Measurements from ENCODE around the gene SENP7. TPM values are rescaled to one million over a fixed set of nuclear protein-coding genes. Genes with fewer than 3 reads are reported as not detected.

The SENP7 gene
- total and polyA plus RNA-seq, 2 donors from 2014 or later = 5.4 to 28.7 TPM

- H3K9me3 ChIP-seq (ENCODE audit: control insufficient read depth in 2 of 3, insufficient read depth in 1 of 3, low read length in 3 of 3) = peaks cover 0 to 3% (median 0%) of the 10 kb centered on the region in 3 donors
- H3K36me3 ChIP-seq (ENCODE audit: control insufficient read depth in 2 of 3, insufficient read depth in 3 of 3, low read length in 3 of 3) = no peaks in the 10 kb centered on the region
- H3K4me1 ChIP-seq (ENCODE audit: control insufficient read depth in 2 of 3, insufficient read depth in 2 of 3, low read depth in 1 of 3, low read length in 3 of 3) = no peaks in the 10 kb centered on the region
- FAIRE-seq (no peak), DNase-seq (peak in 1 of 5 donors; percentile 17)
- no peaks in the 10 kb centered on the region for H3K27me3 ChIP-seq (ENCODE audit: control insufficient read depth, insufficient read depth, low read length)
- intact Hi-C loops (cut with DNase I) = no loop called here
- H3K9ac ChIP-seq (ENCODE audit: low read length in 3 of 3) = no peak overlapping the region
- TF ChIP-seq CTCF (IDR thresholded peaks at IDR 0.05; ENCODE audit: borderline replicate concordance, extremely low read depth, insufficient read depth) = no peak
- no peak overlapping the region for H3K27ac ChIP-seq (ENCODE audit: low read depth in 2 of 2, low read length in 2 of 2)
- no peak overlapping the region for H3K4me3 ChIP-seq (ENCODE audit: low read length in 3 of 3)
Measured at GRCh38 chr3:101532783-101533602, 20.0 kb upstream of the SENP7 start.

- intact Hi-C loops (cut with DNase I) = no loop called here
- H3K9ac ChIP-seq (ENCODE audit: low read length in 3 of 3) = no peak overlapping the region
- no peak for DNase-seq
Measured at GRCh38 chr3:101531473-101532086, 18.6 kb upstream of the SENP7 start.

DNA sequence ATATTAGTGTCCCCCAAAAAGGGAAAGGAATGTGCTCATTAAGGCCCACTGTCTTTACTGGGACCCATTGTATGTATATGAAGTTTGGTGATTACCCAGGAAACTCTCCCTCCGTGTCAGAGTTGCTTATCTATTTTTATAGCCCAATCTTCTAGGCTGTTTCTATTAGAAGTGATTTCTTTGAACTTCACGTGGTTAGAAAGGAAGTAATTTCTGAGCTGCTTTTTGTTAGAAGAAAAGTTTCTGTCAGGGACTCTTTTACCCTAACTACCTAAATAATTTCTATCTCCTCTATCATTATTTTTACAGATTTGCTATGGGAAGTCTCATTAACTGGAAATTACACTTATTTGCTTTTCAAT lies 17.7 kb upstream of the SENP7 start:
- intact Hi-C loops (cut with DNase I) = no loop called here
- no peaks in the 10 kb centered on the region for H3K27me3 ChIP-seq (ENCODE audit: control insufficient read depth, insufficient read depth, low read length)
- no peak for DNase-seq
- H3K4me1 ChIP-seq (ENCODE audit: control insufficient read depth in 2 of 3, insufficient read depth in 2 of 3, low read depth in 1 of 3, low read length in 3 of 3) = no peaks in the 10 kb centered on the region
- peaks cover 0 to 3% (median 0%) of the 10 kb centered on the region in 3 donors for H3K9me3 ChIP-seq (ENCODE audit: control insufficient read depth in 2 of 3, insufficient read depth in 1 of 3, low read length in 3 of 3)
- no peaks in the 10 kb centered on the region for H3K36me3 ChIP-seq (ENCODE audit: control insufficient read depth in 2 of 3, insufficient read depth in 3 of 3, low read length in 3 of 3)
- no peak for TF ChIP-seq CTCF (IDR thresholded peaks at IDR 0.05; ENCODE audit: borderline replicate concordance, extremely low read depth, insufficient read depth)
- no peak overlapping the region for H3K27ac ChIP-seq (ENCODE audit: low read depth in 2 of 2, low read length in 2 of 2)
- no peak for FAIRE-seq
- no peak overlapping the region for H3K4me3 ChIP-seq (ENCODE audit: low read length in 3 of 3)
- no peak overlapping the region for H3K9ac ChIP-seq (ENCODE audit: low read length in 3 of 3)

More at GRCh38 chr3:101531473-101532086, 18.6 kb upstream of the SENP7 start:
- TF ChIP-seq CTCF (IDR thresholded peaks at IDR 0.05; ENCODE audit: borderline replicate concordance, extremely low read depth, insufficient read depth) = no peak
- no peak for FAIRE-seq
- Histone ChIP-seq H3K4me3 (ENCODE audit: low read length in 3 of 3) (no peak overlapping the region), H3K27ac (ENCODE audit: low read depth in 2 of 2, low read length in 2 of 2) (no peak overlapping the region), H3K27me3 (ENCODE audit: control insufficient read depth, insufficient read depth, low read length) (no peaks in the 10 kb centered on the region), H3K9me3 (ENCODE audit: control insufficient read depth in 2 of 3, insufficient read depth in 1 of 3, low read length in 3 of 3) (peaks cover 0 to 3% (median 0%) of the 10 kb centered on the region in 3 donors), H3K4me1 (ENCODE audit: control insufficient read depth in 2 of 3, insufficient read depth in 2 of 3, low read depth in 1 of 3, low read length in 3 of 3) (no peaks in the 10 kb centered on the region), H3K36me3 (ENCODE audit: control insufficient read depth in 2 of 3, insufficient read depth in 3 of 3, low read length in 3 of 3) (no peaks in the 10 kb centered on the region)

All from kidney (tissue), 14 donors.